ENCODE measurements around the gene LHX5. TPM values are rescaled to one million over a fixed set of nuclear protein-coding genes. Genes with fewer than 3 reads are reported as not detected.

Gene LHX5
- total RNA-seq, 1 donor from 2014 or later = not detected

GRCh38 chr12:113440947-113441782 is 30.5 kb downstream of the LHX5 start:
- no peak for DNase-seq (ENCODE audit: low spot score)
- Mint-ChIP-seq H3K9me3 (ENCODE audit: unreplicated experiment) (no peaks in the 10 kb centered on the region), H3K27ac (ENCODE audit: unreplicated experiment) (no peak overlapping the region), H3K4me3 (ENCODE audit: unreplicated experiment) (no peak overlapping the region), H3K4me1 (ENCODE audit: unreplicated experiment) (no peaks in the 10 kb centered on the region), H3K27me3 (ENCODE audit: unreplicated experiment) (peaks cover 5% of the 10 kb centered on the region), H3K36me3 (ENCODE audit: low read depth, unreplicated experiment) (no peaks in the 10 kb centered on the region)
- TF ChIP-seq CTCF (IDR thresholded peaks at IDR 0.05; ENCODE audit: unreplicated experiment) = no peak

GRCh38 chr12:113440336-113440735 is 31.3 kb downstream of the LHX5 start:
- no peaks in the 10 kb centered on the region for H3K9me3 Mint-ChIP-seq (ENCODE audit: unreplicated experiment)
- H3K27me3 Mint-ChIP-seq (ENCODE audit: unreplicated experiment) = peaks cover 5% of the 10 kb centered on the region
- H3K27ac Mint-ChIP-seq (ENCODE audit: unreplicated experiment) = no peak overlapping the region
- no peak overlapping the region for H3K4me3 Mint-ChIP-seq (ENCODE audit: unreplicated experiment)
- DNase-seq (ENCODE audit: low spot score) = no peak
- no peaks in the 10 kb centered on the region for H3K36me3 Mint-ChIP-seq (ENCODE audit: low read depth, unreplicated experiment)
- no peak for TF ChIP-seq CTCF (IDR thresholded peaks at IDR 0.05; ENCODE audit: unreplicated experiment)
- H3K4me1 Mint-ChIP-seq (ENCODE audit: unreplicated experiment) = no peaks in the 10 kb centered on the region

GRCh38 chr12:113439606-113440030 is 32.1 kb downstream of the LHX5 start:
- no peaks in the 10 kb centered on the region for H3K9me3 Mint-ChIP-seq (ENCODE audit: unreplicated experiment)
- no peak overlapping the region for H3K4me3 Mint-ChIP-seq (ENCODE audit: unreplicated experiment)
- no peak overlapping the region for H3K27ac Mint-ChIP-seq (ENCODE audit: unreplicated experiment)
- peaks cover 5% of the 10 kb centered on the region for H3K27me3 Mint-ChIP-seq (ENCODE audit: unreplicated experiment)
- no peaks in the 10 kb centered on the region for H3K36me3 Mint-ChIP-seq (ENCODE audit: low read depth, unreplicated experiment)
- H3K4me1 Mint-ChIP-seq (ENCODE audit: unreplicated experiment) = no peaks in the 10 kb centered on the region
- DNase-seq (ENCODE audit: low spot score) = peak; percentile 80
- peak; percentile 50 for TF ChIP-seq CTCF (IDR thresholded peaks at IDR 0.05; ENCODE audit: unreplicated experiment)

- TF ChIP-seq CTCF (IDR thresholded peaks at IDR 0.05; ENCODE audit: unreplicated experiment) = no peak
Measured at GRCh38 chr12:113439301-113439597, 32.4 kb downstream of the LHX5 start.

GRCh38 chr12:113438523-113439300 is 33.0 kb downstream of the LHX5 start:
- Mint-ChIP-seq H3K27ac (ENCODE audit: unreplicated experiment) (no peak overlapping the region), H3K9me3 (ENCODE audit: unreplicated experiment) (no peaks in the 10 kb centered on the region), H3K4me1 (ENCODE audit: unreplicated experiment) (no peaks in the 10 kb centered on the region), H3K36me3 (ENCODE audit: low read depth, unreplicated experiment) (no peaks in the 10 kb centered on the region), H3K27me3 (ENCODE audit: unreplicated experiment) (peaks cover 5% of the 10 kb centered on the region), H3K4me3 (ENCODE audit: unreplicated experiment) (no peak overlapping the region)
- no peak for DNase-seq (ENCODE audit: low spot score)
- no peak for TF ChIP-seq CTCF (IDR thresholded peaks at IDR 0.05; ENCODE audit: unreplicated experiment)

More at GRCh38 chr12:113439301-113439597, 32.4 kb downstream of the LHX5 start:
- no peak overlapping the region for H3K4me3 Mint-ChIP-seq (ENCODE audit: unreplicated experiment)
- peaks cover 5% of the 10 kb centered on the region for H3K27me3 Mint-ChIP-seq (ENCODE audit: unreplicated experiment)
- H3K4me1 Mint-ChIP-seq (ENCODE audit: unreplicated experiment) = no peaks in the 10 kb centered on the region
- DNase-seq (ENCODE audit: low spot score) = no peak
- no peak overlapping the region for H3K27ac Mint-ChIP-seq (ENCODE audit: unreplicated experiment)
- no peaks in the 10 kb centered on the region for H3K9me3 Mint-ChIP-seq (ENCODE audit: unreplicated experiment)
- H3K36me3 Mint-ChIP-seq (ENCODE audit: low read depth, unreplicated experiment) = no peaks in the 10 kb centered on the region

Data from endothelial cell (in vitro differentiated cells).